Kidney tubule cell (primary cell): Measurements from ENCODE around the gene TGFB1I1.
"Not testable (repeated sequence)": the region's sequence is repeated elsewhere in the genome, so short reads cannot be mapped to it uniquely, and the experiment has no call there.

Source experiments
- DNase-seq: peaks from one replicate; pipeline ENCODE4 v3.0.0-alpha.2; 2018; ENCODE audit warnings: low spot score

Gene TGFB1I1

DNA sequence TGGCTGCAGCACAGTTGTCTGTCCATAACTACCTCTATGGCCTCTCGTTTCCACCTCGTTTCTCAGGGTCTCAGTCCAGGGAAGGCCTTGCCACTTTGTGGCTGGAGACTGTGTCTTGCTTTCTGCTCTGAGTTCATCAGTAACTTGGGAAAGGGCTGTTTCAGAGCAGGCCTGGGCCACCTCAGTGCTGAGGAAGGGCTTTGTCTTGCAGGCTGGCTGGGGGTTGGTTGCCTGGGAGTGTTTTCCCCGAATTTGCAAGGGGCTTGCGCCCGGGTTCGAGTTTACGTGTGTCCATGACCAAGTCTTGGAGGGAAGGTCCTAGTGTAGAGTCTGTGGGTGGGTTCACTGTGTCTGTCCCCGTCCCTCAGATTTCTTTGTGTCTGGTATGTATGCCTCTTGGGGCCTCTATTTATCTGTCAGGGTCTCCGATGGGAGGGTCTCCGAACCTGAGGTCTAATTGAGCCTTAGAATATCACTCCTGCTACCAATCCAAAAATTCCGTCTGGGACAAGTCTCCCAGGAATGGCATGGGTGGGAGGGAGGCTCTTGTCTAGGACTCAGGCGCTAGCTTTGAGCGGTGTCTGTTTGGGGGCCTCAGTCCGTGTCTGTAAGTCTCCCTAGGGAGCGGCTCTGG, 594 bp upstream of the TGFB1I1 start:
- no peak for DNase-seq

- peak; percentile 89 for DNase-seq
Observed at GRCh38 chr16:31472709-31473203, 804 bp downstream of the TGFB1I1 start.

DNA sequence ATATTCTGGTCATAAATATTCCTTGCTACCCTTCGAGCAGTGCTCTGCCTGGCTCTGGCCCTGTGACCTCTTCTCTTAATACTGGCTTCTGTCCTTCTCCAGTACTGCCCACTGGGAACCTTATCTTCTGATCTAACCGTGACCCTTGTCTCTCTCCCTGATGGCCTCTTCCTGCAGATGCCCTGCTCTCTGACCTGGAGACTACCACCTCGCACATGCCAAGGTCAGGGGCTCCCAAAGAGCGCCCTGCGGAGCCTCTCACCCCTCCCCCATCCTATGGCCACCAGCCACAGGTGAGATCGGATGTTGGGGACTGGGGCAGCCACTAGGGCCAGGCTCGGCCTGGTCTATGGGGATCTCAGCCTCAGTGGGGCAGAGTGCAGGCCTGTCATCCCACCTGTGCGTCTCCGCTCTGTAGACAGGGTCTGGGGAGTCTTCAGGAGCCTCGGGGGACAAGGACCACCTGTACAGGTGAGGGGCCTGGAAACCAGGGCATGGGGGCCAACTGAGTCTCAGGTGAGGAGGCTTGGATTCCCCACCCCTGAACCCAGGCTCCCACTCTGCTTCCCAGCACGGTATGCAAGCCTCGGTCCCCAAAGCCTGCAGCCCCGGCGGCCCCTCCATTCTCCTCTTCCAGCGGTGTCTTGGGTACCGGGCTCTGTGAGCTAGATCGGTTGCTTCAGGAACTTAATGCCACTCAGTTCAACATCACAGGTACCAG, 1.5 kb downstream of the TGFB1I1 start:
- no peak for DNase-seq

- no peak for DNase-seq
Observed at GRCh38 chr16:31474173-31474714, 2.3 kb downstream of the TGFB1I1 start.

DNA sequence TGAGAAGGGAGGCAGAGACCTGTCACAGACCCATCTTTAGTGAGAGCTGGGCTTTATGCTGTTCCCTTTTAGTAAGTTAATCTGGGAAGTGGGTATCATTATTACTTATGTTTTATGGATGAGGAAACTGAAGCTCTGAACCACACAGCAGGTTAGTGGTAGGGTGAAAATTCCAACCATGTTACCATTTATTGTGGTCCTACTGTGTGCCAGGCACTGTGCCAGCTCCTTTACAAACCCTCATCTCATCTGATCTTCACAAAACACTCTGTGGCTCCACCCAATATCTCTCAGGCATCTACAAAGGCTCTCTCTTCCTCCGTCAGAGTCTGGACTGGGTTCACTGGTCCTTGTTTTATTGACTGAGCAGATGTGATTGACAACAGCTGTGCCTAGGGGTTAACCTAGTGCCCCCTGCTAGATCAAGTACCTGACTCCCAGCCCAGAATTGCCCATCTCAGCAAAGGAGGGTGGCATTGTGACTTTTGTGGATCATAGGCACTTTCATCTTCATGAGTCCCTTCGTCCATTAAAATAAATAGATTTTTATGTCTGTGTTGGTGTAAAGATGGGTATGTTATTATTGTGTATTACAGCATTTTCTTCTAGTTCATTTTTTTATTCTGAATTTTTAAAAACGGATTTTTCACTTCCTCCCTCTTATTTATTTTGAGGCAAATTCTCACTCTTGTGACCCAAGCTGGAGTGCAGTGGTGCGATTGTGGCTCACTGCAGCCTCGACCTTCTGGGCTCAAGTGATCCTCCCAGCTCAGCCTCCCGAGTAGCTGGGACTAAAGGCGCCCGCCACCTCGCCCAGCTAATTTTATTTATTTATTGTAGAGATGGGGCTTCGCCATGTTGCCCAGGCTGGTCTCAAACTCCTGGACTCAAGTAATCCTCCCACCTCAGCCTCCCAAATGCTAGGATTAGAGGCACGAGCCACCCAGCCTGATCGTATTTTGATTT, 3.1 kb downstream of the TGFB1I1 start:
- no peak for DNase-seq

DNA sequence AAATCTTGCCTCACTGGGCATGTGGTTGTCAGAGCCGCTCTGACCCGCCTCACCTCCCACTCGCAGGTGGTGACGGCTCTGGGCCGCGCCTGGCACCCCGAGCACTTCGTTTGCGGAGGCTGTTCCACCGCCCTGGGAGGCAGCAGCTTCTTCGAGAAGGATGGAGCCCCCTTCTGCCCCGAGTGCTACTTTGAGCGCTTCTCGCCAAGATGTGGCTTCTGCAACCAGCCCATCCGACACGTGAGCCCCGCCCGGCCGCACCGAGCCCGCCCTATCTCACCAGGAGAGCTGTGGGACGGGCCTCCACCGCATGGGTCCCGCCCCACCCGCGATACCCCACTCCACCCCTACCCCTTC, 4.0 kb downstream of the TGFB1I1 start:
- DNase-seq: no peak

GRCh38 chr16:31476303-31477219, 4.6 kb downstream of the TGFB1I1 start:
- peak; percentile 70 for DNase-seq

- DNase-seq: peak; percentile 68
Observed at GRCh38 chr16:31477220-31478216, 5.6 kb downstream of the TGFB1I1 start.

GRCh38 chr16:31478956-31479355, 7.0 kb downstream of the TGFB1I1 start:
- DNase-seq: no peak

DNA sequence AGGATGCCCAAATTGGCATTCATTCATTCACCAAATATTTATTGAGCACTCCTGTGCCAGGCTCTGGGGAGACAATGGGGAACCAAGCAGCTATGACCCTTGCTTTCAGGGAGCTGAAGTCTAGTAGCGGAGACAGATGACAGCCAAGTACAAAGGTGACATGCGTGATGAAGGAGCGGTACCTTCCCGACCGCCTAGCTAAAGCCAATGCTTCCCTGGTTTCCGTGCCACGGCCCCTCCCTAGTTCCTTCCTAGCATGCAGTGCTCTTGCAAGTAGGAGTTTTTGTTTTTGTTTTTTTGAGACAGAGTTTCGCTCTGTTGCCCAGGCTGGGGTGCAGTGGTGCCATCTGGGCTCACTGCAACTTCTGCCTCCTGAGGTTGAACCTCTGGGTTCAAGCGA, 7.8 kb downstream of the TGFB1I1 start:
- DNase-seq: no peak

GRCh38 chr16:31480851-31481536, 9.0 kb downstream of the TGFB1I1 start:
- no peak for DNase-seq

- DNase-seq: no peak
Observed at GRCh38 chr16:31483081-31483480, 11.1 kb downstream of the TGFB1I1 start, which contains the start of gene SLC5A2. TSS of gene SLC5A2 (plus strand) at chr16:31483123. CDS start at chr16:31483137, 14 bp downstream.

GRCh38 chr16:31484048-31484447, 12.1 kb downstream of the TGFB1I1 start:
- not testable (repeated sequence) for DNase-seq

GRCh38 chr16:31484491-31485171, 12.7 kb downstream of the TGFB1I1 start:
- peak; percentile 95 for DNase-seq

- no peak for DNase-seq
Observed at GRCh38 chr16:31485571-31485970, 13.6 kb downstream of the TGFB1I1 start.

GRCh38 chr16:31486045-31486444, 14.1 kb downstream of the TGFB1I1 start:
- no peak for DNase-seq

- DNase-seq: no peak
Observed at GRCh38 chr16:31487071-31487719, 15.2 kb downstream of the TGFB1I1 start.
